Activated T-helper 9 cell treated with anti-CD3 and anti-CD28 coated beads, Interleukin-2, amount 50 U/mL, for 16 hours (primary cell): ENCODE results near the gene PRKN.

Experiments
- DNase-seq: peaks from one replicate; pipeline ENCODE4 v3.0.0-alpha.2; 2020; ENCODE audit warnings: low read depth

Gene PRKN

GRCh38 chr6:162119341-162119740 lies 608.2 kb downstream of the PRKN start:
- no peak for DNase-seq

GRCh38 chr6:162118706-162119105 lies 608.9 kb downstream of the PRKN start:
- no peak for DNase-seq

GRCh38 chr6:162116902-162117525 lies 610.6 kb downstream of the PRKN start:
- no peak for DNase-seq

- DNase-seq, result no peak
These were observed 618.0 kb downstream of the PRKN start for GRCh38 chr6:162109480-162110050.

- DNase-seq, result no peak
These were observed 619.5 kb downstream of the PRKN start for GRCh38 chr6:162108041-162108440.

GRCh38 chr6:162100096-162100495 lies 627.5 kb downstream of the PRKN start:
- DNase-seq, result no peak

- DNase-seq, result no peak
These were observed 627.9 kb downstream of the PRKN start for GRCh38 chr6:162099685-162100084.

GRCh38 chr6:162092816-162093502 lies 634.6 kb downstream of the PRKN start:
- DNase-seq, result no peak

GRCh38 chr6:162090734-162091133 lies 636.8 kb downstream of the PRKN start:
- no peak for DNase-seq

- DNase-seq, result no peak
These were observed 639.5 kb downstream of the PRKN start for GRCh38 chr6:162088091-162088490.

GRCh38 chr6:162085561-162085960 lies 642.0 kb downstream of the PRKN start:
- no peak for DNase-seq

GRCh38 chr6:162082520-162082919 lies 645.0 kb downstream of the PRKN start:
- DNase-seq, result no peak

- DNase-seq, result no peak
These were observed 648.9 kb downstream of the PRKN start for GRCh38 chr6:162078667-162079066.

- no peak for DNase-seq
These were observed 649.4 kb downstream of the PRKN start for GRCh38 chr6:162078126-162078525.

GRCh38 chr6:162076816-162077215 lies 650.8 kb downstream of the PRKN start:
- DNase-seq, result no peak

- no peak for DNase-seq
These were observed 652.8 kb downstream of the PRKN start for GRCh38 chr6:162074641-162075275.

- DNase-seq, result no peak
These were observed 656.9 kb downstream of the PRKN start for GRCh38 chr6:162070639-162071038.

GRCh38 chr6:162069995-162070394 lies 657.6 kb downstream of the PRKN start:
- no peak for DNase-seq

- no peak for DNase-seq
These were observed 659.2 kb downstream of the PRKN start for GRCh38 chr6:162068340-162068739.

GRCh38 chr6:162063666-162064065 lies 663.9 kb downstream of the PRKN start:
- DNase-seq, result no peak

GRCh38 chr6:162058281-162058875 lies 669.2 kb downstream of the PRKN start:
- DNase-seq, result no peak

GRCh38 chr6:162056745-162057144 lies 670.8 kb downstream of the PRKN start:
- no peak for DNase-seq

GRCh38 chr6:162056061-162056460 lies 671.5 kb downstream of the PRKN start:
- DNase-seq, result no peak
